ENCODE results near the gene TLE2. TPM values are rescaled to one million over a fixed set of nuclear protein-coding genes. Genes with fewer than 3 reads are reported as not detected.

TLE2 gene
- polyA plus RNA-seq, 2 of the 4 experiments (the other 2 are of a cell fraction): 2.1 to 2.6 TPM

GRCh38 chr19:2997720-2998119 is 31.4 kb downstream of the TLE2 start:
- ChIA-PET POLR2A (no interaction called here), CTCF (no interaction called here)
- TF ChIP-seq TP53 (CRISPR knock-in tag; IDR thresholded peaks at IDR 0.05) (no peak), HES2 (IDR thresholded peaks at IDR 0.05) (no peak), MAX (IDR thresholded peaks at IDR 0.05) (no peak), CBX8 (IDR thresholded peaks at IDR 0.05) (no peak), ZSCAN20 (CRISPR knock-in tag; IDR thresholded peaks at IDR 0.05) (no peak), EHMT2 (IDR thresholded peaks at IDR 0.05; ENCODE audit: low read depth) (no peak), NR3C1 (IDR thresholded peaks at IDR 0.05) (no peak), POLR2A (IDR thresholded peaks at IDR 0.05; ENCODE audit: low read length) (no peak), HOXB5 (CRISPR knock-in tag; IDR thresholded peaks at IDR 0.05) (no peak), MAFK (IDR thresholded peaks at IDR 0.05; ENCODE audit: partially characterized antibody) (no peak), POLR2AphosphoS2 (conservative IDR thresholded peaks at IDR 0.05; ENCODE audit: low read length) (no peak), ELK1 (IDR thresholded peaks at IDR 0.05; ENCODE audit: low read depth, low read length) (no peak), FOXS1 (CRISPR knock-in tag; IDR thresholded peaks at IDR 0.05) (no peak), CHD2 (IDR thresholded peaks at IDR 0.05; ENCODE audit: low read length, partially characterized antibody) (no peak), KDM5A (IDR thresholded peaks at IDR 0.05) (no peak), CTCF (IDR thresholded peaks at IDR 0.05) (no peak), RARB (CRISPR knock-in tag; IDR thresholded peaks at IDR 0.05) (no peak), FOSB (CRISPR knock-in tag; IDR thresholded peaks at IDR 0.05) (no peak)
- H3K4me1 ChIP-seq: no peaks in the 10 kb centered on the region
- FAIRE-seq (no peak), ATAC-seq (no peak), DNase-seq (ENCODE audit: low read depth in 1 of 2, low spot score in 1 of 2) (no peak)
- H3K4me3 ChIP-seq: no peak overlapping the region
- WGBS (ENCODE audit: missing lambda C conversion rate): 63% methylated on average over 13 of the region's 13 CpGs
- H3K4me2 ChIP-seq: no peak overlapping the region
- no peak overlapping the region for H3K27ac ChIP-seq
- H3K9me3 ChIP-seq: no peaks in the 10 kb centered on the region

GRCh38 chr19:2994588-2995131 is 34.4 kb downstream of the TLE2 start:
- no peak overlapping the region for H3K4me3 ChIP-seq
- POLR2A ChIA-PET: no interaction called here
- DNase-seq (ENCODE audit: low read depth in 1 of 2, low spot score in 1 of 2): no peak
- no peak overlapping the region for H3K4me2 ChIP-seq
- CTCF ChIA-PET: interaction anchor here (0.7 kb wide), 1 partner anchor 42 kb away, joined by 3 read pairs; no protein-coding TSS in a partner anchor
- TF ChIP-seq RNF2 (IDR thresholded peaks at IDR 0.05; ENCODE audit: borderline replicate concordance, low read depth) (no peak), EHF (CRISPR knock-in tag; IDR thresholded peaks at IDR 0.05) (no peak), ZNF302 (CRISPR knock-in tag; IDR thresholded peaks at IDR 0.05) (no peak), FOXS1 (CRISPR knock-in tag; IDR thresholded peaks at IDR 0.05) (no peak), HEYL (CRISPR knock-in tag; IDR thresholded peaks at IDR 0.05) (no peak), EP300 (IDR thresholded peaks at IDR 0.05) (no peak), KDM5A (IDR thresholded peaks at IDR 0.05) (no peak), ZC3H11A (IDR thresholded peaks at IDR 0.05) (no peak), E2F6 (IDR thresholded peaks at IDR 0.05; ENCODE audit: borderline replicate concordance, low read depth) (no peak), JUN (IDR thresholded peaks at IDR 0.05) (no peak), MAX (IDR thresholded peaks at IDR 0.05) (no peak), SREBF2 (IDR thresholded peaks at IDR 0.05) (no peak)
- WGBS (ENCODE audit: missing lambda C conversion rate): 81% methylated on average over 15 of the region's 15 CpGs
- no peak for FAIRE-seq
- H3K27ac ChIP-seq: no peak overlapping the region
- ATAC-seq: no peak
- no peaks in the 10 kb centered on the region for H3K4me1 ChIP-seq
- H3K9me3 ChIP-seq: no peaks in the 10 kb centered on the region

Measured in A549 (cell line).